GM10847 (cell line): Measurements from ENCODE around the gene AFAP1.

ENCODE experiments used
- POLR2A ChIP-seq: IDR thresholded peaks from 2 replicates; pipeline ENCODE4 v1.6.1; 2011; ENCODE audit not compliant: insufficient read length; ENCODE audit errors: extremely low read depth

Gene AFAP1

GRCh38 chr4:7737268-7737645, 202.4 kb downstream of the AFAP1 start:
- TF ChIP-seq POLR2A = no peak

- TF ChIP-seq POLR2A = no peak
These were observed 203.0 kb downstream of the AFAP1 start for GRCh38 chr4:7736436-7737267.

- TF ChIP-seq POLR2A = no peak
These were observed 203.7 kb downstream of the AFAP1 start for GRCh38 chr4:7735961-7736360.

- TF ChIP-seq POLR2A = no peak
These were observed 204.3 kb downstream of the AFAP1 start for GRCh38 chr4:7735395-7735794.

- TF ChIP-seq POLR2A = no peak
These were observed 204.9 kb downstream of the AFAP1 start for GRCh38 chr4:7734651-7735260.

- no peak for TF ChIP-seq POLR2A
These were observed 205.6 kb downstream of the AFAP1 start for GRCh38 chr4:7733801-7734650.

GRCh38 chr4:7733201-7733600, 206.5 kb downstream of the AFAP1 start:
- no peak for TF ChIP-seq POLR2A

GRCh38 chr4:7732263-7732662, 207.4 kb downstream of the AFAP1 start:
- no peak for TF ChIP-seq POLR2A

- no peak for TF ChIP-seq POLR2A
These were observed 208.2 kb downstream of the AFAP1 start for GRCh38 chr4:7731437-7731836.

GRCh38 chr4:7727749-7728148, 211.9 kb downstream of the AFAP1 start:
- TF ChIP-seq POLR2A = no peak

- TF ChIP-seq POLR2A = no peak
These were observed 212.8 kb downstream of the AFAP1 start for GRCh38 chr4:7726665-7727413.

GRCh38 chr4:7725951-7726350, 213.7 kb downstream of the AFAP1 start:
- no peak for TF ChIP-seq POLR2A

GRCh38 chr4:7723625-7724024, 216.0 kb downstream of the AFAP1 start:
- no peak for TF ChIP-seq POLR2A

GRCh38 chr4:7722766-7723387, 216.8 kb downstream of the AFAP1 start:
- no peak for TF ChIP-seq POLR2A
